ENCODE measurements around the gene RPL31.

DNA sequence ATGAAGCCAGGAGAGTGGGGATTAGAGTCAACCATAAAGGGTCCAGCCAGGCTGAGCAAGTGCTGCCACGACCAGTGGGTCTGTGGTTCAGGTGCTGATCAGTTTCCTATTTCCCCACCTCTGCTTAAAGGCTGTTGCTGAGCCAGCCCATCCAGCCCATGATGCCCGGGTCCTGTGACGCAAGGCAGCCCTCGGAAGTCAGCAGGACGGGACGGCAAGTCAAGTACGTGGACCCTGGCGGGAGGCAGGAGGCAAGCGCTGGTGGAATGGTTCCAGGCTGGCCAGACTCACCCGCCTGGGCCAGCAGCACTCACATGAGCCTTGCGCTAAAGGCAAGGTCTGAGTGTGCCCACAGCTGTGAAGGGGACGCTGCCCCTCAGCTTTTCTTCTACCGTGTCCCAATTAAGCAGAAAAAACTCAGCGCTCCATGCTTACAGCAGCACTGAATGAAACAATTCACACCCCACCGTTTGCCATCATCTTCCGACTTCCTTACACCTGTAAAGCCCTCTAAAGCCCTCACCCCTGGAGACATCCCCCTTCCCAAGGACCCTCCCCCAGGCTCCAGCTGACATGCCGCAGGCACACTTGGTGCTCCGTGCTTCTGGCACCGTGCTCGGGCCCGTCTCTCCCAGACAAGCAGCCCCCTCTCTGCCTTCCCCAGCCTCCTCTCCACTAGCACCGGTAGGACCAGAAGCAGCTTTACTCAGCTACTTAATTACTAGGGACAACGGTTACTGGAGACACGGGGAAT, 11.3 kb upstream of the RPL31 start:
- TF ChIP-seq, protein P1, sequence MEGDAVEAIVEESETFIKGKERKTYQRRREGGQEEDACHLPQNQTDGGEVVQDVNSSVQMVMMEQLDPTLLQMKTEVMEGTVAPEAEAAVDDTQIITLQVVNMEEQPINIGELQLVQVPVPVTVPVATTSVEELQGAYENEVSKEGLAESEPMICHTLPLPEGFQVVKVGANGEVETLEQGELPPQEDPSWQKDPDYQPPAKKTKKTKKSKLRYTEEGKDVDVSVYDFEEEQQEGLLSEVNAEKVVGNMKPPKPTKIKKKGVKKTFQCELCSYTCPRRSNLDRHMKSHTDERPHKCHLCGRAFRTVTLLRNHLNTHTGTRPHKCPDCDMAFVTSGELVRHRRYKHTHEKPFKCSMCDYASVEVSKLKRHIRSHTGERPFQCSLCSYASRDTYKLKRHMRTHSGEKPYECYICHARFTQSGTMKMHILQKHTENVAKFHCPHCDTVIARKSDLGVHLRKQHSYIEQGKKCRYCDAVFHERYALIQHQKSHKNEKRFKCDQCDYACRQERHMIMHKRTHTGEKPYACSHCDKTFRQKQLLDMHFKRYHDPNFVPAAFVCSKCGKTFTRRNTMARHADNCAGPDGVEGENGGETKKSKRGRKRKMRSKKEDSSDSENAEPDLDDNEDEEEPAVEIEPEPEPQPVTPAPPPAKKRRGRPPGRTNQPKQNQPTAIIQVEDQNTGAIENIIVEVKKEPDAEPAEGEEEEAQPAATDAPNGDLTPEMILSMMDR (IDR thresholded peaks at IDR 0.05; ENCODE audit: insufficient read depth, low read depth, low read length), result no peak
- no peak for TF ChIP-seq EZH2 (IDR thresholded peaks at IDR 0.05; ENCODE audit: insufficient read depth, low read length)
